Left ventricle myocardium inferior (tissue), 1 donor: ENCODE measurements around the gene GPR142. TPM values are rescaled to one million over a fixed set of nuclear protein-coding genes. Genes with fewer than 3 reads are reported as not detected.
A peak's percentile ranks its signal among the peaks of the same experiment; 100 is the strongest.

ENCODE experiments used
- DNase-seq: peaks from one replicate; pipeline ENCODE4 v3.0.0-alpha.2; 2020
- H3K27ac ChIP-seq: fragments of 200-600 bp; replicated peaks from 2 replicates; pipeline ENCODE4 v1.8.0; 2021
- H3K27me3 ChIP-seq: fragments of 200-600 bp; 2 replicates; pipeline ENCODE4 v1.8.0; 2021; ENCODE audit warnings: low read depth
- H3K36me3 ChIP-seq: fragments of 200-600 bp; 2 replicates; pipeline ENCODE4 v1.8.0; 2021
- H3K4me1 ChIP-seq: fragments of 200-600 bp; 2 replicates; pipeline ENCODE4 v1.8.0; 2021
- H3K4me3 ChIP-seq: fragments of 200-600 bp; 2 replicates; pipeline ENCODE4 v1.8.0; 2021; ENCODE audit warnings: mild to moderate bottlenecking, moderate library complexity
- H3K9me3 ChIP-seq: fragments of 200-600 bp; replicated peaks from 2 replicates; pipeline ENCODE4 v1.8.0; 2021
- CTCF ChIP-seq: fragments of 200-600 bp; IDR thresholded peaks from 2 replicates; pipeline ENCODE4 v1.8.0; 2021; ENCODE audit warnings: antibody characterized with exemption, mild to moderate bottlenecking, borderline replicate concordance
- intact Hi-C: fragments of 100-400 bp; cut with micrococcal nuclease; formaldehyde crosslinking; loops from one replicate; pipeline ENCODE4 v1.11.0; 2022
- total RNA-seq: library from RNA; stranded (reverse); fragmentation: NEBNext Ultra II Directional; extraction: Animal tissue kit (Norgen Biotek cat#: 25700); gene quantifications from one replicate; pipeline ENCODE4 v1.2.1, GENCODE V29; 2021
- donor health status: DM: no; HTN: yes; CAD: no; lungs with severe emphysema.

GPR142 gene
- total RNA-seq, 1 donor from 2014 or later = not detected

GRCh38 chr17:74407384-74407783, 40.1 kb downstream of the GPR142 start:
- H3K9me3 ChIP-seq = peaks cover 4% of the 10 kb centered on the region
- H3K4me3 ChIP-seq = no peak overlapping the region
- no peak overlapping the region for H3K27ac ChIP-seq
- no peak for DNase-seq
- H3K4me1 ChIP-seq = no peaks in the 10 kb centered on the region
- H3K36me3 ChIP-seq = no peaks in the 10 kb centered on the region
- TF ChIP-seq CTCF = no peak
- H3K27me3 ChIP-seq = peaks cover 11% of the 10 kb centered on the region
- intact Hi-C loops = no loop called here

- peaks cover 11% of the 10 kb centered on the region for H3K27me3 ChIP-seq
- H3K36me3 ChIP-seq = no peaks in the 10 kb centered on the region
- no peak overlapping the region for H3K27ac ChIP-seq
- intact Hi-C loops = no loop called here
- no peak for DNase-seq
- peaks cover 4% of the 10 kb centered on the region for H3K9me3 ChIP-seq
- no peak overlapping the region for H3K4me3 ChIP-seq
- no peaks in the 10 kb centered on the region for H3K4me1 ChIP-seq
- peak; percentile 21 for TF ChIP-seq CTCF
Observed at GRCh38 chr17:74408262-74408661, 41.0 kb downstream of the GPR142 start.

- no peak for DNase-seq
- H3K4me1 ChIP-seq = no peaks in the 10 kb centered on the region
Observed at GRCh38 chr17:74408815-74409214, 41.5 kb downstream of the GPR142 start.

GRCh38 chr17:74410001-74410443, 42.7 kb downstream of the GPR142 start:
- Histone ChIP-seq H3K4me1 (no peaks in the 10 kb centered on the region), H3K4me3 (no peak overlapping the region), H3K36me3 (no peaks in the 10 kb centered on the region), H3K27me3 (no peaks in the 10 kb centered on the region), H3K27ac (no peak overlapping the region), H3K9me3 (peaks cover 4% of the 10 kb centered on the region)
- no peak for DNase-seq
- intact Hi-C loops = no loop called here
- no peak for TF ChIP-seq CTCF

More at GRCh38 chr17:74408815-74409214, 41.5 kb downstream of the GPR142 start:
- Histone ChIP-seq H3K9me3 (peaks cover 4% of the 10 kb centered on the region), H3K27ac (no peak overlapping the region), H3K27me3 (peaks cover 8% of the 10 kb centered on the region), H3K36me3 (no peaks in the 10 kb centered on the region), H3K4me3 (no peak overlapping the region)
- intact Hi-C loops = no loop called here
- no peak for TF ChIP-seq CTCF

GRCh38 chr17:74412581-74412980, 45.3 kb downstream of the GPR142 start:
- intact Hi-C loops = no loop called here
- no peak for DNase-seq
- Histone ChIP-seq H3K9me3 (peaks cover 4% of the 10 kb centered on the region), H3K27ac (no peak overlapping the region), H3K27me3 (no peaks in the 10 kb centered on the region), H3K4me3 (no peak overlapping the region), H3K36me3 (no peaks in the 10 kb centered on the region), H3K4me1 (no peaks in the 10 kb centered on the region)
- TF ChIP-seq CTCF = no peak
